GM18499 (cell line): Measurements from ENCODE around the gene BRSK1.

ENCODE experiments used
- ATAC-seq: cut with Tn5 transposase; IDR thresholded peaks from one replicate; pipeline ENCODE4 v1.9.1; 2021; ENCODE audit warnings: moderate number of reproducible peaks; ENCODE audit not compliant: insufficient read depth, unreplicated experiment

The BRSK1 gene

DNA sequence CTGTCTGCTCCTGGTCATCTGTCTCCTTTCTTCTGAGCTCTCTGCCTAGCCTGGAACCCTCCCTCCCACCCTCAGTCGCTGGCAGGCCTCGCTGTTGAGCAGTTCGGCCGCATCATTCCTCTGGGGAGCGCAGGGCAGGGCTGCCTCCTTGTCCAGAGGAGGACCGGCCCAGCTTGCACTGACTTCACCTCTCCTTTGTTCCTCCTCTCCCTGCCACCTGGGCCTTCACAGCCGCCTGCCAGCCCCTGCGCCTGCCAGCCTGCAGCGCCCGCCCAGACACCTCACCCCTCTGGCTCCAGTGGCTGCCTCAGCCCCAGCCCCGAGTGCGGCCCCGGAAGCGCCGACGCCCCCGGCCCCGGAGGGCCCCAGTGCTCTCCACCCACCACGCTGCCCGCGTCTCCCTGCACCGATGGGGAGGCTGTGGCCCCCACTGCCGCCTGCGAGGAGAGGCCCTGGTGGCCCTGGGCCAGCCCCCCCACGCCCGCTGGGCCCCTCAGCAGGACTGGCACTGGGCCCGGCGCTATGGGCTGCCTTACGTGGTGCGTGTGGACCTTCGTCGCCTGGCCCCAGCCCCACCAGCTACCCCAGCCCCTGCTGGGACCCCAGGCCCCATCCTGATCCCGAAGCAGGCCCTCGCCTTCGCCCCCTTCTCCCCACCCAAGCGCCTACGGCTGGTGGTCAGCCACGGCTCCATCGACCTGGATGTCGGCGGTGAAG lies 63.1 kb downstream of the BRSK1 start:
- ATAC-seq = no peak

DNA sequence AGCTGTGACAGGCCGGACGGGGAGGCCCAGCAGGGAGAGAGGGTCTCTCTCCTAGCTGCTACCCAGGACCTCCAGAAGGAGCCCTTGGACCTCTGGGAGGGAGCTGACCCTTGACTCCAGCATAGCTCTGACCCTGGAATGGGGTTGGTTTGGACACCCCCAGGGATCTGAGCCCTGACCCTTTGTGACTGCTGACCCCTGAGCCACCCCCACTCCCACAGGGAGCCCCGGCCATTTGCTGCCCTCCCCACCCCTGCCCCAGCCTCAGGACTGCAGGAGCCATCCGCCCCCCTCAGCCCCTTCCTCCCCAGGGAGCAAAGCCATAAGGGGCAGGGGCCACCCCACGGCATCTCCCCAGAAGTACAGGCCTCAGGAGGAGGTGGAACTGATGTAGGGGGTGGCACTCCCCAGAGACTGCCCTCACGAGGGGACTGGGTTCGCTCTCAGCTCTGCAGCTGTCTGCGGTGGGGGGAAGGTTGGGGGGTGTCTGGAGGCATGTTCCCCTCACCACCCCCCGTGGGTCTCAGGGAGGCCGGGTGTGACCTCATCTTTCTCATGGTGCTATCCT lies 63.7 kb downstream of the BRSK1 start:
- ATAC-seq = no peak

DNA sequence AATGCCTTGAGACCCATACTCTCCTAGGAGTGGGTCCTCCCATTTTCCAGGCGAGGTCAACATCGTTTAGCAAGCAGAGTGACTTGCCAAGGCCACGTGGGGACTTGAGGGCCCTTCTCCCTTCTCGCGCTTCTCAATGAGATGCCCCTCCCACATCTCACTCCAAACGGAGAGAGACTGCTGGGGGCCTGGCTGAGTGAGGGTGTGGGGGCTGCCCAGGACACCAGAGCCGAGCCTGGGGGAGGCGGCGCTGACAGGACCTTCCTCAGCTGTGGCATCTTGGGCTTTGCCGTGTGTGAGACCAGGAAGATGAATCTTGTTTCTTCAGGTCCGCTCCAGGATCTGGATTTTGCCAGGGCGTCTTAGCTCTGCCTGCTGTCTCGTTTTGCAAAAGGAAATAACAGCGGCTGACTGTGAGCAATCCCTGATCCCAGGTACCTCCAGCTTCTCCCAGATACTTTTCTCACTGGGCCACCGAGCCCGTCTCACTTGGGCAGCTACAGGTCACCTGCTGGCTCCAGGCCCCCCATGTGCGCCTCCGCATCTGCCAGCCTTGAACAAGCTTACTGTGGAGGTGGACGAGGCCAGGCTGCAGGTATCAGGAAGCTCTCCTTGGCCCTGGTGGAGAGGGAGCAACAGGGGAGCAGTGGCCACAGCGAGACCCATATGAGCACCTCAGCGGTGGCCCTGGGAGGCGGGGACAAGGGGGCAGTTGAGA lies 64.7 kb downstream of the BRSK1 start:
- ATAC-seq = no peak

DNA sequence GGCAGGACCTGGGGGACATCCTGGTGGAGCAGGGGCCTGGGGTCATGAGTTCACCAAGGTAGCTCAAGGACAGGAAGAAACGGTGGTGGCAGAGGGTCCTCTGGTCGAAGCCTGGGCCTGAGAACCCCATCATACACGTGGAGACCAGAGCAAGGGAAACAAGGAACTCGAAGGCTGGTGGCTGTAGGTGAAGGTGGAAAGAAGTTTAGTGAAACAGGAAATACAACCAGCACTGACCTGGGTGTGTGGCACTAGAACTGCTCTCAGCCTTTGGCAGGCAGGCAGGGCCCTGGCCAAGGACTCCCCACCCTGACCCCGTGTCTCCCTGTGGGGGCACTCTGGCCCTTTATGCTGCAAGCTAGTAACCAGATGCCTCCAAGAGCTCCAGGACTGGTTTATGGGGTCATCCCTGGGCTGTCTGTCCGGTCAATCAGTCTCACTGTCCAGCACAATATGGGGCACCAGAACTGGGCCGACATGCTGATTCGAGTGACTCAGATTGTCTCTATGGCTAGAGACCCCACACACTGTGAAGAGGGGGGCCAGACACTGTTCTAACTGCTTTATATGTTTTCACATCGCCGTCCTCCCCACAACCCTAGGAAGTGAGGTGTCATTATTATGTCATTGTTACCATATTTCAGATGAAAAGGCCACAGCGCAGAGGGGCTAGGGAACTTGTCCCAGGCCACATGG lies 67.0 kb downstream of the BRSK1 start:
- no peak for ATAC-seq

DNA sequence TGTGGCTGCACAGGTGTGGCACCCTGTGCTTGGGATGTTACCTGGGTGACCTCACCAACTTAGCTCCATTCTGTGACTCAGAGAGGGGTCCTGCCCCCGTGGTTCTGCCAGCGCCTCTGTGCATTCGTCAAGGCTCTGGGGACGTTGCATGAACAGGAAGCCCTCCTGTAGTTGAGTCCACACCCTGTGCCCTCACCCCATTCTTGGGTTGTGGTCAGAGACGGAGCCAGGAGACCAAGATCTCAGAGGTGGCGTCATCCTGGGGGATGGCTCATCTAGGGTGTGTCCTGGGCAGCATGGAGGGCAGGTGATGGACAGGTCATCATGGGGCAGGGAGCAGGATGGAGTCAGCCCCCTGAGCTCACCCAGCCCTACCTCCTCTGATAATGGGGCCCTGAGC lies 68.2 kb downstream of the BRSK1 start:
- ATAC-seq = no peak

DNA sequence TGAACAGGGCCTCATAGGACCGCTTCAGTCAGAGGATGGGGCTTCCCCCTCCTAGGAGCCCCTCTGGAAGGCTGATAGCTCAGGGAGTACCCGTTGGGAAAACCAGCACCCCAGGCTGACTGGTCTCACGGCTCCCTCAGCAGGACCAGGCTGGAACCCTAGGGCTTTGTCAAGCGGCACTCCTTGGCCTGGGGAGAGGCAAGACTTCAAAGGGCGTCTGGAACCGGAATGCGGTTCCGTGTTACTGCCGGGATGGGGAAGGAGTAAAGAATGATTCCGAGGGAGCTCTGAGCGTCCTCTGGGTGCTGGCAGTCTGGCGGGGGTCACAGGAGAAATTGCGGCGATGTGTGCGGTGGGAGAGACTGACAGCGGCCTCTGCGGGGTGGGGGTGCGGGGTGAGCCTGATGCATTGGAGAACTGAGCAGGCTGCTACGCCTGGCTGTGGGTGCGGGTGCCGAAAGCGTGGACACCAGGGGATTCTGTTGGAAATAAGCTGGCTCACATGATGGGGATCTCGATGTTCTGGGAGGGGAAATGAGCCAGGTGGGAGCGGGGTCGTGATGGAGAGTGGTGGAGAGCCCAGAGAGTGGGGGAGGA lies 68.8 kb downstream of the BRSK1 start:
- ATAC-seq = no peak

DNA sequence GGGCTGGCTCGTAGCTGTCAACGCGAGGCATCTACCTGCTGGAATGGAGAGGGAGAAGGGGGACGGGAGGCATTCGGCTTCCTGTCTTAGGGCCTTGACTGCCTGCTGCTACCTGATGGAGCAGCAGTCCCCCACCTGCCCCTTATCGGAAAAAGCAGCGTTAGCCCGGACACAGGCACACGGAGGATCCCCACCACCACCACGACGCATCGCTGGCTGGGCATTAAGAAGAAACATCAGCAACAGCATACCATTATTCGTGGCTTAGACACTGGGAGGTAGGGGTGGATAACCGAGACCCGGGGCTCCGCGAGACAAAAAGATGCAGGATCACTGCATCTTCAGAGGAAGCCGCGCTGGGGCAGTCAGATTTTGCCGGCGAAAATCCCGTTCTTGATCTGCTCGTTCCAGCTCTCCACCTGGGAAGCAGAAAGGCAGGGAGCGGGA lies 69.6 kb downstream of the BRSK1 start:
- no peak for ATAC-seq

DNA sequence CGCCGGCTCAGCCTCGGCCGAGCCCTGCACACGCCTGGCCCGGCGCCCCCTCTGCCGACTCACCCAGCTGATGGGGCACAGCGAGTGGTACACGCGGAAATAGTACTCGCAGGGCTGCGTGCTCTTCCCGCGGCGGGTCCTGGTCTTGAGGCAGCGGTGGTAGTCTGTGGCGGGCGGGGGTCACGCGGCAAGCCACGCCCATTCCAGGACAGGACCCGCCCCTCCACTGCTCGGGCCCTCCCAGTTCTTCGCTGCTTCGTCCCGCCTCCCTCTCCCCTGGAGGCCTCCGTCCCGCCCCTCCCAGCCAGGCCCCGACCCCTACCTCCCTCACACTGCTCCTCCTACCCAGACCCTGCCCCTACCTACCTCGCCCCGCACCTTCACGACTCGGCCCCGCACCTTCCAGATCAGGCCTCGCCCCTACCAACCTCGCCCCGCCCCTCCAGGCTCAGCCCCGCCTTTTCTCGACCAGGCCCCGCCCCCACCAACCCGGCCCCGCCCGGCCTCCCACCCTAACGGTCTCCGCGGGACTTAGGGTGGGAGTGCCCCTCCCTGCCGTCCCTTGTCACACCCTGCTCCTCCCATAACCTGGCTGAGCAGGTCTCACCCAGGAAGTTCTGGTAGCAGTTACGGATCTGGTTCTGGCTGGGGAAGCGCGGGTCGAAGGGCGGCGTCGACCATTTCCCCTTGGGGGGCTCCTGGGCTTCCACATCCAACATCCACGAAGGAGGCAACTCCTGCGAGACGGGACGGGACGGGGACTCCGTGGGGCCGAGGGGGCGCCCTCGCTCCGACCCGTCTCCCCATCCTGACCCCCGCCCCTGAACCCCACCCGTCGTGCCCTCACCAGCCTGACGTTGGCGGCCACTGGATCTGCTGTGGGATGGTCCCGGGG lies 70.3 kb downstream of the BRSK1 start:
- ATAC-seq = no peak

DNA sequence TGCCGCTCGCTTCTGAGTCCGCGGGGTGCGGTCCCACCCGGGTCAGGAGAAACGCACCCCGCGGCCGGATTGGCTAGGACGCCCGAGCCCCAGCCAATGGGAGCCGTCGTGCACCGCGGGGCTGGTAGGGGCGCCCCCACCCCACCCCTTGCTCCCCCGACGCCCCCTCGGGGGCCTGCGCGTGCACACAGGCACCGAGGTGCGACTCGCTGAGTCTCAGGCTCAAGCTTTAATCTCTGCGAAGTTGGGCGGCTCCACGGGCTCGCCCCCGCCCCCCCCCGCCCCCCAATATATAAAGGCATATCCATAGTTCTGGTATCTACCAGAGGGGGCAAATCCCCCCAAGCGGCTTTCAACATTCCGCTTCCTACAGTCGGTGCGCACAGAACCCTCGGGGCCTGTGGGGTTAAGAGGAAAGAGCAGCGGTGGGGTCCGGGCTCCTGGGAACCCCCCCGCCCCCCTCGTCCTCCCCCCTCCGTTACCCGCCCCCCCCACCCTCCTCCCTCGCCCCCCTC lies 71.0 kb downstream of the BRSK1 start, which contains the start of gene COX6B2:
Gene COX6B2, minus strand, starts transcription at position 22 of the 515 bp plus-strand sequence. CDS start 198 bp downstream, outside the sequence.
- ATAC-seq = no peak

DNA sequence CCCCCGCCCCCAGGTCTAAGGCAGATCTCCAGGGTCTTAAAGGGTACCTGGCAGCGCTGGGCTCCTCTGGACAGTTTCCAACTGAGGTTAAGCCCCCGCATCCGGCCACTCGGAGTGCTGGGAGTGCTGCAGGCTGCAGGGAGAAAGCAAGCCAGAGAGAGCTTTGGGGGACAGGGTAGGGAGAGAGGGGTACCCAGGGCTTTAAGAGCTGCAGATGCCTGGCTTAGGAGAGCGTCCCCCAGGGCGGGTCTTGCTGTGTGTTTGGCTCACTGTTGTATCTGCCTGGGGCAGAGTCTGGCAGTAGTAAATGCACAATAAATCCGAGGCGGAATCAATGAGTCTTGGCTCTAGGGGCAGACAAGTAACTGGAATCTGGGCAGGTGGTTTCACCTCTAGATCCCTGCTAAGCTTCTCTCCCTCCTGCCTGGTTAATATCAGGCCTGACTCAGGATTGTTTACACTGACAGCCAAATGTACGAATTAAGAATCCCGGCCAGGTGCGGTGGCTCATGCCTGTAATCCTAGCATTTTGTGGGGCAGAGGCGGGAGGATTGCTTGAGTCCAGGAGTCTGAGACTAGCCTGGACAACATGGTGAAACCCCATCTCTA lies 71.5 kb downstream of the BRSK1 start:
- ATAC-seq = no peak

DNA sequence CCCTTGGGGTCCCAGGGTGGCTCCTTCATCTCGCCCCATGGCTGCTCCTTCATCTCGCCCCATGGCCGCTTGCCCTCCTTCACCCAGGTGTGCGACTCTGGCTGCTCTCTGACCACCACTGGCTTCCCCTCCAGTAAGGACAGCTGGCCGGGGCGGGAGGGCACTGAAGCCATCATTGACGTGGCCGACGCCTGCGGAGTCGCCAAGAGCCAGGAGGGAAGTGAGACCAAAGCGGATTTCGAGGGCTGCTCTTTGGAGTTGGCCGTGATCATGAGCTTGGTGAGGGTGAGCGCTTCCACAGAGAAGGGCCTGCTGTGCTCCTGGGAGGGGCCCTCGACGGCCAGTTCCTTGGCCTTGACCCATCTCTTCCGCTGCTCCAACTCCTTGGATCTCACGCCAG lies 74.7 kb downstream of the BRSK1 start:
- no peak for ATAC-seq

DNA sequence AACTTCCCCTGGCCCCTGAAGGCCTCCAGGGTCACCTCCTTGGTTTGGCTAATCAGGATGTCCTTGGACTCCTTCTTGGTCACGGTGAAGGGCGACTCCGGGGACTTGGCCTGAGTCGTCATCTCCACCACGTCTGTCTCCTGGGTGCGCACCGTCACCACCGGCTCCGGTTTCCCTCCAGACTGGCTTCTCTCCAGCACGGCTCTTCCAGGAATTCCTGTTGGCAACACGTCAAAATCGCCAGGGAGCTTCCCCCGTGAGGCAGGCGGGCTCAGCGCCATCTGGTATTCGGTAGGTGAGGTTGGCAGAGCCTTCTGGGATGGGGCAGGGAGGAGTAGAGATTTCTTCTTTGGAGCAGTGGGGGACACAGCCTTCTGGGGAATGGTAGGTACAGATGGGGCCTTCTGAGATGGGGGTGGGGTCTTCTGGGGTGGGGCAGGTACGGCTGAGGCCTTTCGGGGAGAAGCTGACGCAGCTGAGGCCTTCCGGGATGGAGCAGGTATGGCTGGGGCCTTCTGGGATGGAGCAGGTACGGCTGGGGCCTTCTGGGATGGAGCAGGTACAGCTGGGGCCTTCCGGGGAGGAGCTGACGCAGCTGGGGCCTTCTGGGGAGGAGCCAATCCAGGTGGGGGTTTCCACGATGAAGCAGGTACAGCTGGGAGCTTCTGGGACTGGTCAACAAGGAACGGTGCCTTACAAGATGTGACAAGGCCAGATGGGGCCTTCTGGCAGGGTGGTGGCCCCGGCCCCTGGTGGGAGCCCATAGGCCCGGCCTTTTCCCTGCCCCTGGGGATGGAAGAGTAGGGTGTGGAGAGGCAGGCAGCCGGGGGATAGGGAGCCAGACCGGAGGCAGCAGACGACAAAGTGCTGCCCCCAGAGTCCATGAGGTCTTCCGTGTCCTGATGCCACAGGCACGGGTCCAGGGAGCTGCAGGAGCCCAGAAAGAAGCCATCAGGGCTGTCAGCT lies 75.4 kb downstream of the BRSK1 start:
- ATAC-seq = no peak

DNA sequence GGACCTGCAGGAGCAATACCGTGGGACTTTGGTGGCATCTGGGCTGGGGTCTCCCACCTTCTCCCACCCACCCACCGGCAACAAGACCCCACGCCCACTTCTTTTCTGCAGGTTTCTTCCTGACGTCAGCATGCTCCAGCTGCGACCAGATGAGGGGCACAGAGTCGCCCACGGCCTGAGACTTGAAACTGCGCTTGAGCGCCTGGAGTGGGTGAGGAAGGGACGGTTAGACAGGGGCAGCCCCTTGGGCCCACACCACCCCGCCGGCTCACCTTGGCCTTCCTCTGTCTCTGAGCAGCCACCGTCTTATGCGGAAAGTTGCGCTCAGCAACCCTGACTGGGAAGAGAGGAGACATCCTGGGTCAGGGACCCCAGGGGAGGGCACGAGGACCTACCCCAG lies 77.1 kb downstream of the BRSK1 start:
- ATAC-seq = no peak
